ACHN (cell line): ENCODE measurements around the gene VTA1.

ENCODE experiments used
- DNase-seq: peaks from one replicate; pipeline ENCODE4 v3.0.0-alpha.2; 2015
- in situ Hi-C: cut with HindIII; loops from 2 replicates; pipeline ENCODE4 v1.10.0; 2017; ENCODE audit warnings: low sequenced_read_pairs, low pct_ligation_motif_present, low pct_unique_long_range_greater_than_20kb

The VTA1 gene

GRCh38 chr6:142249266-142249665 is 102.2 kb downstream of the VTA1 start:
- in situ Hi-C loops = no loop called here
- no peak for DNase-seq

GRCh38 chr6:142251930-142252445 is 104.9 kb downstream of the VTA1 start:
- no peak for DNase-seq

GRCh38 chr6:142254513-142254912 is 107.5 kb downstream of the VTA1 start:
- in situ Hi-C loops = no loop called here
- no peak for DNase-seq

More at GRCh38 chr6:142251930-142252445, 104.9 kb downstream of the VTA1 start:
- in situ Hi-C loops = no loop called here

GRCh38 chr6:142255785-142256184 is 108.7 kb downstream of the VTA1 start:
- DNase-seq = no peak
- in situ Hi-C loops = no loop called here

GRCh38 chr6:142258305-142258704 is 111.2 kb downstream of the VTA1 start:
- in situ Hi-C loops = no loop called here

GRCh38 chr6:142258757-142259156 is 111.7 kb downstream of the VTA1 start:
- in situ Hi-C loops = no loop called here
- DNase-seq = no peak

More at GRCh38 chr6:142258305-142258704, 111.2 kb downstream of the VTA1 start:
- no peak for DNase-seq

- in situ Hi-C loops = no loop called here
- DNase-seq = no peak
Measured at GRCh38 chr6:142260748-142261147, 113.7 kb downstream of the VTA1 start.

GRCh38 chr6:142262231-142262630 is 115.2 kb downstream of the VTA1 start:
- no peak for DNase-seq
- in situ Hi-C loops = no loop called here

- in situ Hi-C loops = no loop called here
- no peak for DNase-seq
Measured at GRCh38 chr6:142265476-142265875, 118.4 kb downstream of the VTA1 start.

- in situ Hi-C loops = no loop called here
Measured at GRCh38 chr6:142266060-142266459, 119.0 kb downstream of the VTA1 start.

GRCh38 chr6:142271476-142271875 is 124.4 kb downstream of the VTA1 start:
- no peak for DNase-seq
- in situ Hi-C loops = no loop called here

More at GRCh38 chr6:142266060-142266459, 119.0 kb downstream of the VTA1 start:
- DNase-seq = no peak
